ENCODE results near the gene SF3A1.

GRCh38 chr22:30337461-30337778 is 19.3 kb downstream of the SF3A1 start:
- TF ChIP-seq CTCF (IDR thresholded peaks at IDR 0.05; ENCODE audit: poor library complexity, severe bottlenecking) (no peak), EP300 (conservative IDR thresholded peaks at IDR 0.05; ENCODE audit: poor library complexity, severe bottlenecking) (no peak), EZH2 (IDR thresholded peaks at IDR 0.05; ENCODE audit: borderline replicate concordance, insufficient read depth, low read length, poor library complexity, severe bottlenecking) (no peak), REST (IDR thresholded peaks at IDR 0.05; ENCODE audit: borderline replicate concordance) (no peak), POLR2AphosphoS5 (IDR thresholded peaks at IDR 0.05) (no peak), RAD21 (conservative IDR thresholded peaks at IDR 0.05) (no peak), MXI1 (conservative IDR thresholded peaks at IDR 0.05; ENCODE audit: poor library complexity, severe bottlenecking) (no peak), SMC3 (conservative IDR thresholded peaks at IDR 0.05; ENCODE audit: poor library complexity) (no peak)
